ENCODE data around the gene DLX4.
A peak's percentile ranks its signal among the peaks of the same experiment; 100 is the strongest.

DNA sequence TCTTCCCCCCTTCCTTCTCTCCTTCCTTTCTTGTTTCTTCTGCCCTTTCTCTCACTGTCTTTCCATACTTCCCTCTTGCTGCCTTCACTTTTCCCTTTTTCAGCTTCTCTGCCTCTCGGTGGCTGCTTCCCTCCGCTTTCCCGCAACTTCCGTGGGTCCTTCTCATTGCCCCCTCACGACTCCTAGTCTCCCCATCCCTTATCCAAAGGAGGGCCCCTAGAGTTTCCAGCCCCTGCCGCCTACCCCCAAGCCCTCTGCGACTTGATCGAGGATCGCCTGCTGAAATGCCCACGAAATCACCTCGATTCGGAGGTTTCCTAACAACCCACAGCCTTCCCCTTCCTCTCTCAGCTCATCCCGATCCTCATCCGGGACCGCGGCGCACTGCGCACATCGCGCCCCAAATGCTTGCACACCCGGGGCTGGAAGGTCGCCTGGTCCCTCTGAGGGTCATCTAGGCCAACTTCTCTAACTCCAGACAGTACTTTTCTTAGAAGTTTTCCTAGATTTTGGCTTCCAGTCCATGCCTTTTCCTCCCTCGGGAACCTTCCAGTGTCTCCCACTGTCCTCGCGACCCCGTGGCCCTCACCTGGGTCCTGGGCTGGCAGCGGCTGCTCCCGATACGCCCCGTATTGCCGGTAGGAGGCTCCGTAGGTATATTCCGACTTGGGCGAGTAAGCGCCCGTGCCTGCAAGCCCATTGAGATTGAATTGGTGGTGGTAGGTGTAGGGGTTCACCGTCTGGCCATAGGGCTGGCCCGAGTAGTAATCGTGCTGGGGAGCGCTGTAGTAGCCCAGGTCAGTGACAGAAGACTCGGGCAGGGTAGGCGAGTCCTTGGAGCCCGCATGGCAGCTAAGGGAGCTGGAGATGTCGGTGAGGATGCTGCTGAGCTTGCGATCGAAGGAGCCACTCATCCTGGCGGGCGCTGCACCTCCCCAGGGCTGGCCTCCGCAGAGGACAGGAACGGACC, 25.4 kb downstream of the DLX4 start:
- TF ChIP-seq CTCF (IDR thresholded peaks at IDR 0.05; ENCODE audit: insufficient read depth, low read depth, low read length) (no peak), EZH2 (IDR thresholded peaks at IDR 0.05; ENCODE audit: insufficient read depth, low read length) (peak; percentile 94)

All from astrocyte (in vitro differentiated cells and primary cell).